Measurements from ENCODE around the gene TRIM61.
"Not testable (repeated sequence)": the region's sequence is repeated elsewhere in the genome, so short reads cannot be mapped to it uniquely, and the experiment has no call there.

The TRIM61 gene

GRCh38 chr4:164997941-164998340 lies 20.5 kb upstream of the TRIM61 start:
- H3K9me3 Mint-ChIP-seq, result no peaks in the 10 kb centered on the region
- no peak overlapping the region for H3K27ac Mint-ChIP-seq
- no peaks in the 10 kb centered on the region for H3K27me3 Mint-ChIP-seq (ENCODE audit: low read depth)
- H3K36me3 Mint-ChIP-seq (ENCODE audit: low read depth), result no peaks in the 10 kb centered on the region
- H3K4me1 Mint-ChIP-seq, result no peaks in the 10 kb centered on the region
- TF ChIP-seq CTCF (IDR thresholded peaks at IDR 0.05; ENCODE audit: unreplicated experiment in 3 of 3), result no peak
- H3K4me3 Mint-ChIP-seq, result no peak overlapping the region

- Mint-ChIP-seq H3K9me3 (no peaks in the 10 kb centered on the region), H3K4me1 (no peaks in the 10 kb centered on the region), H3K27ac (no peak overlapping the region), H3K27me3 (ENCODE audit: low read depth) (no peaks in the 10 kb centered on the region), H3K4me3 (no peak overlapping the region), H3K36me3 (ENCODE audit: low read depth) (no peaks in the 10 kb centered on the region)
- no peak for TF ChIP-seq CTCF (IDR thresholded peaks at IDR 0.05; ENCODE audit: unreplicated experiment in 3 of 3)
These were observed 19.9 kb upstream of the TRIM61 start for GRCh38 chr4:164997324-164997723.

- not testable (repeated sequence) for H3K4me1 Mint-ChIP-seq; H3K36me3 Mint-ChIP-seq (ENCODE audit: low read depth); H3K4me3 Mint-ChIP-seq; H3K9me3 Mint-ChIP-seq; H3K27me3 Mint-ChIP-seq (ENCODE audit: low read depth)
- peak overlapping the region in 1 of 3 experiments; percentile 43 for H3K27ac Mint-ChIP-seq
These were observed 18.7 kb upstream of the TRIM61 start for GRCh38 chr4:164996123-164996522.

GRCh38 chr4:164990786-164991185 lies 13.3 kb upstream of the TRIM61 start:
- not testable (repeated sequence) for H3K9me3 Mint-ChIP-seq; H3K27me3 Mint-ChIP-seq (ENCODE audit: low read depth); H3K4me3 Mint-ChIP-seq; H3K36me3 Mint-ChIP-seq (ENCODE audit: low read depth)
- peaks cover 29% of the 10 kb centered on the region for H3K4me1 Mint-ChIP-seq
- H3K27ac Mint-ChIP-seq, result peak overlapping the region in 1 of 3 experiments; percentile 74

- Mint-ChIP-seq H3K4me1 (peaks cover 29% of the 10 kb centered on the region), H3K9me3 (no peaks in the 10 kb centered on the region), H3K27me3 (ENCODE audit: low read depth) (no peaks in the 10 kb centered on the region), H3K27ac (peak overlapping the region in 1 of 3 experiments; percentile 74), H3K36me3 (ENCODE audit: low read depth) (no peaks in the 10 kb centered on the region), H3K4me3 (no peak overlapping the region)
- TF ChIP-seq CTCF (IDR thresholded peaks at IDR 0.05; ENCODE audit: unreplicated experiment in 3 of 3), result no peak
These were observed 12.0 kb upstream of the TRIM61 start for GRCh38 chr4:164989471-164989870.

- not testable (repeated sequence) for H3K4me3 Mint-ChIP-seq
These were observed 5.5 kb downstream of the TRIM61 start for GRCh38 chr4:164971929-164972328.

More at GRCh38 chr4:164971929-164972328, 5.5 kb downstream of the TRIM61 start:
- H3K4me1 Mint-ChIP-seq; H3K27ac Mint-ChIP-seq; H3K27me3 Mint-ChIP-seq (ENCODE audit: low read depth); H3K36me3 Mint-ChIP-seq (ENCODE audit: low read depth); H3K9me3 Mint-ChIP-seq: not testable (repeated sequence)
- peak in 1 of 3 experiments; percentile 7 for TF ChIP-seq CTCF (IDR thresholded peaks at IDR 0.05; ENCODE audit: unreplicated experiment in 3 of 3)

All from nephron (organoid).